Measurements from ENCODE around the gene PNLIPRP2. TPM values are rescaled to one million over a fixed set of nuclear protein-coding genes. Genes with fewer than 3 reads are reported as not detected.

Gene PNLIPRP2
- total RNA-seq, 4 donors from 2014 or later, result not detected

DNA sequence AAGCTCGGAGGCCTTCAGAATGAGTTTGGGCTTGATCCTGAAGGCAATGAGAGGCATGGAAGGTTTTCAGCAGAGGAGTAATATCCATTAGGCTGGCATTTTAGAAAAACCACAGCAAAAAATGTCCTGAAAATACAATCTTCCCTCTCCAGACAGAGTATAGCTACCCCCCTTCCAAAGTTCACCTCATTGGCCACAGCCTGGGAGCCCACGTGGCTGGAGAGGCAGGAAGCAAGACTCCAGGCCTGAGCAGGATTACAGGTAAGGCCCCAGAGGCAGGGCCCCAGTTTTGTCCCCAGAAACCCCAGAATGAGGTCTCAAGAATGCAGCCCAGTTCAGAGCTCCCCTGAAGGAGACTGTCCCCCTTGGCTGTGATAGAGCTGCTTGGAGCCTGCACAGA, 24.7 kb upstream of the PNLIPRP2 start:
- no peak overlapping the region for H3K4me3 ChIP-seq
- no peak for TF ChIP-seq EP300 (IDR thresholded peaks at IDR 0.05)
- no peak for TF ChIP-seq POLR2AphosphoS5 (IDR thresholded peaks at IDR 0.05)
- TF ChIP-seq, protein P1, sequence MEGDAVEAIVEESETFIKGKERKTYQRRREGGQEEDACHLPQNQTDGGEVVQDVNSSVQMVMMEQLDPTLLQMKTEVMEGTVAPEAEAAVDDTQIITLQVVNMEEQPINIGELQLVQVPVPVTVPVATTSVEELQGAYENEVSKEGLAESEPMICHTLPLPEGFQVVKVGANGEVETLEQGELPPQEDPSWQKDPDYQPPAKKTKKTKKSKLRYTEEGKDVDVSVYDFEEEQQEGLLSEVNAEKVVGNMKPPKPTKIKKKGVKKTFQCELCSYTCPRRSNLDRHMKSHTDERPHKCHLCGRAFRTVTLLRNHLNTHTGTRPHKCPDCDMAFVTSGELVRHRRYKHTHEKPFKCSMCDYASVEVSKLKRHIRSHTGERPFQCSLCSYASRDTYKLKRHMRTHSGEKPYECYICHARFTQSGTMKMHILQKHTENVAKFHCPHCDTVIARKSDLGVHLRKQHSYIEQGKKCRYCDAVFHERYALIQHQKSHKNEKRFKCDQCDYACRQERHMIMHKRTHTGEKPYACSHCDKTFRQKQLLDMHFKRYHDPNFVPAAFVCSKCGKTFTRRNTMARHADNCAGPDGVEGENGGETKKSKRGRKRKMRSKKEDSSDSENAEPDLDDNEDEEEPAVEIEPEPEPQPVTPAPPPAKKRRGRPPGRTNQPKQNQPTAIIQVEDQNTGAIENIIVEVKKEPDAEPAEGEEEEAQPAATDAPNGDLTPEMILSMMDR (IDR thresholded peaks at IDR 0.05), result no peak
- TF ChIP-seq POLR2A (IDR thresholded peaks at IDR 0.05; ENCODE audit: low read depth), result no peak
- H3K36me3 ChIP-seq, result no peaks in the 10 kb centered on the region
- no peaks in the 10 kb centered on the region for H3K4me1 ChIP-seq
- DNase-seq (ENCODE audit: extremely low spot score), result no peak
- H3K9me3 ChIP-seq, result no peaks in the 10 kb centered on the region
- intact Hi-C loops (cut with DNase I), result no loop called here
- no peaks in the 10 kb centered on the region for H3K27me3 ChIP-seq
- no peak overlapping the region for H3K27ac ChIP-seq (replicated peaks in 1 of 4)
- WGBS, result 56% methylated on average over 2 of the region's 2 CpGs

DNA sequence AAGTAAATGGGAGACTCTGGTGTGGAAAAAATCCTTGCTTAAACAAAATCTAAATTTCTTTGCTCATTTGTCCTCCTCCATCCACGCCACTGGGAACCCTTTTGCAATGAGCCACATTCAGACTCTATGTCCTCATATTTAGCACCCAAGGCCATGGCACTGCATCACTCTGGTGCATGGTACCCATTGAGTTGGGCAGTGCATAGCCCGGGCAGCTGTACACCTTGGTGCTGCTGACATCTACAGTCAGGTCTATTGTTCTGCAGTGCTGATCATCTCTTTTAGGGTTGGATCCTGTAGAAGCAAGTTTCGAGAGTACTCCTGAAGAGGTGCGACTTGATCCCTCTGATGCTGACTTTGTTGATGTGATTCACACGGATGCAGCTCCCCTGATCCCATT, 23.2 kb upstream of the PNLIPRP2 start:
- WGBS, result 69% methylated on average over 5 of the region's 5 CpGs
- no peak for DNase-seq (ENCODE audit: extremely low spot score)
- no peak for TF ChIP-seq POLR2AphosphoS5 (IDR thresholded peaks at IDR 0.05)
- no peak for TF ChIP-seq EP300 (IDR thresholded peaks at IDR 0.05)
- TF ChIP-seq POLR2A (IDR thresholded peaks at IDR 0.05; ENCODE audit: low read depth), result no peak
- TF ChIP-seq, protein P1 (IDR thresholded peaks at IDR 0.05), result no peak
- intact Hi-C loops (cut with DNase I), result no loop called here
- no peaks in the 10 kb centered on the region for H3K36me3 ChIP-seq
- H3K4me3 ChIP-seq, result no peak overlapping the region
- no peaks in the 10 kb centered on the region for H3K9me3 ChIP-seq
- no peaks in the 10 kb centered on the region for H3K4me1 ChIP-seq
- H3K27me3 ChIP-seq, result peaks cover 0 to 5% (median 0%) of the 10 kb centered on the region in 4 donors
- no peak overlapping the region for H3K27ac ChIP-seq (replicated peaks in 1 of 4)

DNA sequence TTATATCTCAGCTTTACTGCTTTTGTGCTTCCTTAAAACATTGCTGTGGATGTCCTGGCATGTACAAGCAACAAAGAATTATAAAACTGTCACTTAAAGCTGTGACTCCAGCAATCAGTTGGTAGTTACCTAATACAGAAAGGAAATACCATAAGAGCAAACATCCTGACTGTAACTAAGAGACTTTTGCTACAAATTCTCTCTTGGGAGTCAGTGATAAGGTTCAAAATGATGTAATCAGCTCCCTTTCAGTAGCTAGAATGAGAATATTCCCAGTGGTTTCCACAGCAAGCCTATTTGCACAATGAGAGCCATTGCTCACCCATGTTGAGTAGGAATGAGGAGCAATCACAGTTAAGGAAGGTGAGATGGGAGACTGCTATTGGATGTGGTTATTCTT, 22.4 kb upstream of the PNLIPRP2 start:
- DNase-seq (ENCODE audit: extremely low spot score), result no peak
- no peaks in the 10 kb centered on the region for H3K4me1 ChIP-seq
- no peak overlapping the region for H3K4me3 ChIP-seq
- peaks cover 0 to 5% (median 0%) of the 10 kb centered on the region in 4 donors for H3K27me3 ChIP-seq
- intact Hi-C loops (cut with DNase I), result no loop called here
- H3K9me3 ChIP-seq, result no peaks in the 10 kb centered on the region
- H3K27ac ChIP-seq (replicated peaks in 1 of 4), result no peak overlapping the region
- TF ChIP-seq POLR2A (IDR thresholded peaks at IDR 0.05; ENCODE audit: low read depth) (no peak), POLR2AphosphoS5 (IDR thresholded peaks at IDR 0.05) (no peak), EP300 (IDR thresholded peaks at IDR 0.05) (no peak)
- TF ChIP-seq, protein P1 (IDR thresholded peaks at IDR 0.05), result no peak
- H3K36me3 ChIP-seq, result no peaks in the 10 kb centered on the region

DNA sequence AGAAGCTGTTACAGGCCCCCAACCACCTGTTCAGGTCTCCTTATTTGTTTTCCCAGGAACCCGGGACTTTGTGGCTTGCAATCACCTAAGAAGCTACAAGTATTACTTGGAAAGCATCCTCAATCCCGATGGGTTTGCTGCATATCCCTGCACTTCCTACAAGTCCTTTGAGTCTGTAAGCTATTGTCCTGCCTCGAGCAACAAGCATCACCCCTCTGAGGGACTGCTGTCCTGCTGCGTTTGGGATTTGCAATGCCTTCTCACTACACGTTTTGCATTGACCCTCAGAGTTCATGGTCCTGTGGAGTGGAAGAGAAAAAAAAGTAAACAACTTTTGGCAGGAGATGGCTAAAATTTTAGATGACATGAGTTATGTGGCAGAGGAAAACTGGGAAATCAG, 20.8 kb upstream of the PNLIPRP2 start:
- no peaks in the 10 kb centered on the region for H3K4me1 ChIP-seq
- WGBS, result 56% methylated on average over 5 of the region's 5 CpGs
- no peak overlapping the region for H3K4me3 ChIP-seq
- H3K9me3 ChIP-seq, result no peaks in the 10 kb centered on the region
- intact Hi-C loops (cut with DNase I), result no loop called here
- no peak for DNase-seq (ENCODE audit: extremely low spot score)
- H3K36me3 ChIP-seq, result no peaks in the 10 kb centered on the region
- TF ChIP-seq EP300 (IDR thresholded peaks at IDR 0.05) (no peak), POLR2AphosphoS5 (IDR thresholded peaks at IDR 0.05) (no peak)
- TF ChIP-seq, protein P1 (IDR thresholded peaks at IDR 0.05), result no peak
- peaks cover 0 to 5% (median 0%) of the 10 kb centered on the region in 4 donors for H3K27me3 ChIP-seq
- no peak overlapping the region for H3K27ac ChIP-seq (replicated peaks in 1 of 4)

DNA sequence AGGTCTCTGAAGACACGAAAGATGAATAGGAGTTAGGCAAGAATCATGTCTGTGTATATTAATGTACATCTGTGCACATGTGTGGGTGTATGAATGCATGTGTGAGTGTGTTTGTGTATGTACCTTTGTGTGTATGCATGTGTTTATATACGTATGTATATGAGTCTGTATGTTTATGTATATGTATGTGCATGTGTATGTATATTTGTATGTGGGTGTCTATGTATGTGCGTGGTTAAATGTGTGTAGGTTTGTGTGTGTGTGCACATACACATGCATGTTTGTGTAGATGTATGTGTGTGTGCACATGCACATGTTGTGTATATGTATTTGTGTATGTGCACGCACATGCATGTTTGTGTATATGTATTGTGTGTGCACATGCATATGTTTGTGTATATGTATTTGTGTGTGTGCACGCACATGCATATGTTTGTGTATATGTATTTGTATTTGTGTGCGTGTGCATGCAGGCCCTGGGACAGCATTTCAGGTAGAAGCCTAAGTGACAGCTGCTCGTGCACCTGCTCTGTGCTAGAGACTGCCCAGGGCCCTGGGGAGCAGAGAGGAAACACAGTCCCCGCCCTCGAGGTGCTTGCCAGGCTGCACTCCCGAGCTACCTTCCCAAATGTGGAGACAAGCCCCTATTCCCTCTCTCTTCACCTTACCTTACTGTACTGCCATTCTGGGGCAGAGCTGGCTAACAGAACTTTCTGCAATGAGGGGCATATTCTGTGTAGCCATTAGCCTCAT, 17.9 kb upstream of the PNLIPRP2 start:
- Histone ChIP-seq H3K4me1 (no peaks in the 10 kb centered on the region), H3K36me3 (no peaks in the 10 kb centered on the region), H3K9me3 (no peaks in the 10 kb centered on the region), H3K27me3 (peaks cover 0 to 12% (median 0%) of the 10 kb centered on the region in 4 donors), H3K27ac (replicated peaks in 1 of 4) (no peak overlapping the region), H3K4me3 (no peak overlapping the region)
- DNase-seq (ENCODE audit: extremely low spot score), result no peak
- intact Hi-C loops (cut with DNase I), result no loop called here
- TF ChIP-seq POLR2AphosphoS5 (IDR thresholded peaks at IDR 0.05) (no peak), EP300 (IDR thresholded peaks at IDR 0.05) (no peak), POLR2A (IDR thresholded peaks at IDR 0.05; ENCODE audit: low read depth) (no peak)
- TF ChIP-seq, protein P1 (IDR thresholded peaks at IDR 0.05), result no peak
- 91% methylated on average over 7 of the region's 10 CpGs for WGBS

All from esophagus muscularis mucosa (tissue), 4 donors.